A549 (cell line): ENCODE measurements around the gene SYCP1.

Experiments used
- PHF8 ChIP-seq: fragments of 200-600 bp; sonication (generic); IDR thresholded peaks from 2 replicates; pipeline ENCODE4 v1.6.1; 2016; ENCODE audit warnings: low read depth, mild to moderate bottlenecking, antibody characterized with exemption, moderate library complexity, borderline replicate concordance
- POLR2A ChIP-seq: IDR thresholded peaks from 2 replicates; pipeline ENCODE4 v1.6.1; 2012; ENCODE audit warnings: mild to moderate bottlenecking, low read length
- RCOR1 ChIP-seq: fragments of 150-350 bp; IDR thresholded peaks from 2 replicates; pipeline ENCODE4 v1.6.1; 2014; ENCODE audit warnings: antibody characterized with exemption, low read length, low read depth
- TF ChIP-seq, protein P1 (sequence below): fragments of >200 bp; sonication (Bioruptor Twin); formaldehyde crosslinking; IDR thresholded peaks from 3 replicates; pipeline ENCODE4 v1.5.1; 2016
- TF ChIP-seq, protein P2 (sequence below): IDR thresholded peaks from 2 replicates; pipeline ENCODE4 v1.6.1; 2012

DNA sequence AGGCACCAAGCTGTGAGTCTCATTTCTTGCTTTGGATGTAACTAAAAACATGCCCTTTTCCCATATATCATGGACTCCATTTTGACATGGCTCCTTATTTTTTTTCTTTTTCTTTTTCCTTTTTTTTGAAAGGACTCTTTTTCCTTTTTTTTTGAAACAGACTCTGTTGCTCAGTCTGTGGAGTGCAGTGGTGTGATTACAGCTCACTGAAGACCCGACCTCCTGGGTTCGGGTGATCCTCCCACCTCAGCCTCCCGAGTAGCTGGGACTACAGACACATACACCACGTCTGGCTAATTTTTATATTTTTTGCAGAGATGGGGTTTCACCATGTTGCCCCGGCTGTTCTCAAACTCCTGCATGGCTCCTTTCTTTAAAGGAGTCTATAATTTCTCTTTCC, 10.4 kb upstream of the SYCP1 start:
- TF ChIP-seq PHF8 (no peak), POLR2A (no peak), RCOR1 (no peak)
- TF ChIP-seq, protein P1, sequence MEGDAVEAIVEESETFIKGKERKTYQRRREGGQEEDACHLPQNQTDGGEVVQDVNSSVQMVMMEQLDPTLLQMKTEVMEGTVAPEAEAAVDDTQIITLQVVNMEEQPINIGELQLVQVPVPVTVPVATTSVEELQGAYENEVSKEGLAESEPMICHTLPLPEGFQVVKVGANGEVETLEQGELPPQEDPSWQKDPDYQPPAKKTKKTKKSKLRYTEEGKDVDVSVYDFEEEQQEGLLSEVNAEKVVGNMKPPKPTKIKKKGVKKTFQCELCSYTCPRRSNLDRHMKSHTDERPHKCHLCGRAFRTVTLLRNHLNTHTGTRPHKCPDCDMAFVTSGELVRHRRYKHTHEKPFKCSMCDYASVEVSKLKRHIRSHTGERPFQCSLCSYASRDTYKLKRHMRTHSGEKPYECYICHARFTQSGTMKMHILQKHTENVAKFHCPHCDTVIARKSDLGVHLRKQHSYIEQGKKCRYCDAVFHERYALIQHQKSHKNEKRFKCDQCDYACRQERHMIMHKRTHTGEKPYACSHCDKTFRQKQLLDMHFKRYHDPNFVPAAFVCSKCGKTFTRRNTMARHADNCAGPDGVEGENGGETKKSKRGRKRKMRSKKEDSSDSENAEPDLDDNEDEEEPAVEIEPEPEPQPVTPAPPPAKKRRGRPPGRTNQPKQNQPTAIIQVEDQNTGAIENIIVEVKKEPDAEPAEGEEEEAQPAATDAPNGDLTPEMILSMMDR: no peak
- TF ChIP-seq, protein P2, sequence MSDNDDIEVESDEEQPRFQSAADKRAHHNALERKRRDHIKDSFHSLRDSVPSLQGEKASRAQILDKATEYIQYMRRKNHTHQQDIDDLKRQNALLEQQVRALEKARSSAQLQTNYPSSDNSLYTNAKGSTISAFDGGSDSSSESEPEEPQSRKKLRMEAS: no peak
